ENCODE measurements around the gene HEPACAM.

DNA sequence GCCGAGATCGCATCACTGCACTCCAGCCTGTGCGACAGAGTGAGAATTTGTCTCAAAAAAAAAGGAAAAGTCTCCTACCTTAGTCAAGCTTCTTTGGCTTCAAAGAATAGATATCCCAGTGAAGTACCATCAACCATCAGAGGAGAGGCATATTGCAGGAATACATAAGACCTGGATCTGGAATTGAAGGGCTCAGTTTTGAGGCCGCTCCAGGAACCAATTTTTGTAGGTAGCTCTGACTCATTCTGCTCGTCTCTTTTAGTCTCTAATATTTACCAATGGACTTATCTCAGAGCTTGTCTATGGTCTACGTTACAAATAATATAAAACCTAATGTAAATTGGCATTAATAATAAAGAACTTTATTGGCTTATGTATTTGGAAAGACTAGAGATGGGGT, 10.0 kb upstream of the HEPACAM start:
- TF ChIP-seq POLR2A (IDR thresholded peaks at IDR 0.05) = no peak
- TF ChIP-seq, protein P1, sequence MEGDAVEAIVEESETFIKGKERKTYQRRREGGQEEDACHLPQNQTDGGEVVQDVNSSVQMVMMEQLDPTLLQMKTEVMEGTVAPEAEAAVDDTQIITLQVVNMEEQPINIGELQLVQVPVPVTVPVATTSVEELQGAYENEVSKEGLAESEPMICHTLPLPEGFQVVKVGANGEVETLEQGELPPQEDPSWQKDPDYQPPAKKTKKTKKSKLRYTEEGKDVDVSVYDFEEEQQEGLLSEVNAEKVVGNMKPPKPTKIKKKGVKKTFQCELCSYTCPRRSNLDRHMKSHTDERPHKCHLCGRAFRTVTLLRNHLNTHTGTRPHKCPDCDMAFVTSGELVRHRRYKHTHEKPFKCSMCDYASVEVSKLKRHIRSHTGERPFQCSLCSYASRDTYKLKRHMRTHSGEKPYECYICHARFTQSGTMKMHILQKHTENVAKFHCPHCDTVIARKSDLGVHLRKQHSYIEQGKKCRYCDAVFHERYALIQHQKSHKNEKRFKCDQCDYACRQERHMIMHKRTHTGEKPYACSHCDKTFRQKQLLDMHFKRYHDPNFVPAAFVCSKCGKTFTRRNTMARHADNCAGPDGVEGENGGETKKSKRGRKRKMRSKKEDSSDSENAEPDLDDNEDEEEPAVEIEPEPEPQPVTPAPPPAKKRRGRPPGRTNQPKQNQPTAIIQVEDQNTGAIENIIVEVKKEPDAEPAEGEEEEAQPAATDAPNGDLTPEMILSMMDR (IDR thresholded peaks at IDR 0.05) = no peak
